Bronchial epithelial cell (primary cell): ENCODE results near the gene MAMSTR. TPM values are rescaled to one million over a fixed set of nuclear protein-coding genes. Genes with fewer than 3 reads are reported as not detected.
A peak's percentile ranks its signal among the peaks of the same experiment; 100 is the strongest.

Source experiments
- DNase-seq: peaks from one replicate; pipeline ENCODE4 v3.0.0-alpha.2; 2010; ENCODE audit warnings: low read depth
- FAIRE-seq: peaks from 2 replicates; lab custom pipeline; 2011; peaks lifted over from hg19 to GRCh38; lab: Jason Lieb, UNC
- H3K27me3 ChIP-seq: 2 replicates; pipeline ENCODE4 v1.5.1; 2011; ENCODE audit warnings: low read length; ENCODE audit not compliant: control insufficient read depth, insufficient read depth
- H3K36me3 ChIP-seq: 2 replicates; pipeline ENCODE4 v1.5.1; 2011; ENCODE audit warnings: low read length; ENCODE audit not compliant: control insufficient read depth, insufficient read depth
- H3K4me3 ChIP-seq: 2 replicates; pipeline ENCODE4 v1.5.1; 2011; ENCODE audit warnings: mild to moderate bottlenecking, low read depth, low read length, control low read depth
- total RNA-seq: library from RNA; depleted of rRNA; stranded (reverse); fragments of >200 nt; gene quantifications from 2 replicates; pipeline ENCODE4 v1.2.1, GENCODE V29; 2014
- TF ChIP-seq, protein P1 (sequence below): IDR thresholded peaks from 2 replicates; pipeline ENCODE4 v1.5.1; 2011; ENCODE audit warnings: mild to moderate bottlenecking, moderate library complexity, low read length, control low read depth, inconsistent platforms; ENCODE audit not compliant: insufficient read depth, severe bottlenecking

The MAMSTR gene
- total RNA-seq, 1 donor from 2014 or later: 0.26 TPM

DNA sequence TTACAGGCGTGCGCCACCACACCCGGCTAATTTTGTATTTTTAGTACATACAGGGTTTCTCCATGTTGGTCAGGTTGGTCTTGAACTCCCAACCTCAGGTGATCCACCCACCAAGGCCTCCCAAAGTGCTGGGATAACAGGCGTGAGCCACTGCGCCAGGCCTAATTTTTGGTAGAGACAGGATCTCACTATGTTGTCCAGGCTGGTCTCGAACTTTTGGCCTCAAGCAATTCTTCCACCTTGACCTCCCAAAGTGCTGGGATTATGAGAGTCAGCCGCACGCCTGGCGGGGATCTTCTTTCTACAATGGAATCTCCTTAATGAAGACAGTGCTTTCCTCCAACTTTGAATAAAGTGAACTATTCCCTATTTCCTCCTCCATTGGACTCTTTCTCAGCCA, 15.1 kb upstream of the MAMSTR start:
- FAIRE-seq: no peak
- no peaks in the 10 kb centered on the region for H3K27me3 ChIP-seq
- no peaks in the 10 kb centered on the region for H3K36me3 ChIP-seq
- TF ChIP-seq, protein P1, sequence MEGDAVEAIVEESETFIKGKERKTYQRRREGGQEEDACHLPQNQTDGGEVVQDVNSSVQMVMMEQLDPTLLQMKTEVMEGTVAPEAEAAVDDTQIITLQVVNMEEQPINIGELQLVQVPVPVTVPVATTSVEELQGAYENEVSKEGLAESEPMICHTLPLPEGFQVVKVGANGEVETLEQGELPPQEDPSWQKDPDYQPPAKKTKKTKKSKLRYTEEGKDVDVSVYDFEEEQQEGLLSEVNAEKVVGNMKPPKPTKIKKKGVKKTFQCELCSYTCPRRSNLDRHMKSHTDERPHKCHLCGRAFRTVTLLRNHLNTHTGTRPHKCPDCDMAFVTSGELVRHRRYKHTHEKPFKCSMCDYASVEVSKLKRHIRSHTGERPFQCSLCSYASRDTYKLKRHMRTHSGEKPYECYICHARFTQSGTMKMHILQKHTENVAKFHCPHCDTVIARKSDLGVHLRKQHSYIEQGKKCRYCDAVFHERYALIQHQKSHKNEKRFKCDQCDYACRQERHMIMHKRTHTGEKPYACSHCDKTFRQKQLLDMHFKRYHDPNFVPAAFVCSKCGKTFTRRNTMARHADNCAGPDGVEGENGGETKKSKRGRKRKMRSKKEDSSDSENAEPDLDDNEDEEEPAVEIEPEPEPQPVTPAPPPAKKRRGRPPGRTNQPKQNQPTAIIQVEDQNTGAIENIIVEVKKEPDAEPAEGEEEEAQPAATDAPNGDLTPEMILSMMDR: no peak
- DNase-seq: no peak
- no peak overlapping the region for H3K4me3 ChIP-seq

DNA sequence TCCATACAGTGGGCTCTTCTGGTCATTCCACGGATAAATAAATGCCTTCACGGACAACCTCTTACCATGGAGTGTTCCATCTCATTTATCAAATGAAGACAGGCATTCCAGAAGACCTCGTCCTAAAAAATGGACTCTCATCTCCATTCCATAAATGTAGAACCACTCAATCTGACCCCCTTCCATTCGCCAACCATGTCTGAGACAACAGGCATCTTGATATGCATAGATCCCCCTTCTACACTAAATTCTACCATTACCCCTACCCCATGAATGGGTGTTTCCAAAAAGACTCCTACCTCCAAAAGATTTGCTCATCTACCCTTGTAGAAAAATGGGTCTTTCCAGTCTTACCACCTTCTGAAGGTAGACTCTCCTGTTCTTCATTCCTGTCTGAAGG, 11.9 kb upstream of the MAMSTR start:
- Histone ChIP-seq H3K36me3 (no peaks in the 10 kb centered on the region), H3K27me3 (no peaks in the 10 kb centered on the region), H3K4me3 (no peak overlapping the region)
- FAIRE-seq: peak; percentile 58
- TF ChIP-seq, protein P1: no peak
- no peak for DNase-seq

DNA sequence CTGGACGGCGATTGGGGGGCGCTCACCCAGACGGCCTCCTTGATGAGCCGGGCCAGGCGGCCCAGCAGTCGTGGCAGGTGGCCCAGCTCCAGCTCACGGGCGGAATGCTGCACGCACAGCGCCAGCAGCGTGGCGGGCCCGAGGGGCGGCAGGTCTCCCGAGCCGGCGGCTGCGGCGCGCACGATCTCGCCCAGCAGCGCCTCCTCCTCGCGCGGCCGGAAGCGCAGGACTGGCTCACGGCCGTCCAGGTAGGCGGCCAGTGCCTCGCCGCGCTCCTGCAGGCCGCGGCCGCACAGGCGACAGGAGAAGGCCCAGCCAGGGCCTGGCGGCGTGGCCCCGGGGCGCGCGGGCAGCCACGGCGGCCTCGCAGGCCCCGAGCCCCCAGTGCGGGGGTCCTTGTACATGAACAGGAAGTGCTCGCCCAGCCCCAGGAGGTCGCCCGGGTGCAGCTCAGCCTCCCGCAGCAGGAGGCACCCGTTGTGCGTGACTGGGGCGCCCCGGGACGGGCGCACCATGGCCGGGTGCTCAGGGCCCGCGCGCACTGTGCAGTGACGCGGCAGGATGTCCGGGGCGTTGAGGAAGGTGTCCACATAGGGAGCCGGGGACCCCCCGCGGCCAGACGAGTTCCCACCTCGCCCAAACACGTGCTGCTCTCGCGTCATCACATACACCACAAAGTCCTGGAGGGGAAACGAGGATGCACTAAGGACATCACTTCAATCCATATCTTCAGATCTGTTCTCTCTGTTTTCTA, 9.6 kb upstream of the MAMSTR start:
- Histone ChIP-seq H3K36me3 (no peaks in the 10 kb centered on the region), H3K27me3 (no peaks in the 10 kb centered on the region), H3K4me3 (peak overlapping the region; percentile 29)
- FAIRE-seq (no peak), DNase-seq (no peak)
- TF ChIP-seq, protein P1: no peak

DNA sequence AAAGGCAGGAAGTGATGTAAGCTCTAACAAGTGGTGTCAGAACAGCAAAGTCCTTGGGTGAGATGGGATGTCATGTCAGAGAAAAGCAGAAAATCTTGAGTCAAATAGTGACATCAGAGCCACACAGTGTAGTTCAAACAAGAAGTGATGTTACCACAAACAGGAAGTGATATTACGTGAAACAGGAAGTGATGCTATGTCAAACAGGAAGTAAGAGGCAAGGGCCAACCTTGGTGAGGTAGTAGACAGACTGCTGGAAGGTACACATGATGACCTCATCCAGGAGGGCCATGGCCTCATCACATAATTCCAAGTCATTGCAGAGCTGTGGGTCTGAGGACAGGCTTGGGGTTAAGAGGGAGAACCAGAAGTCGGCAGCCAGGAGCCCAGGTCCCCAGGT, 7.0 kb upstream of the MAMSTR start:
- Histone ChIP-seq H3K36me3 (no peaks in the 10 kb centered on the region), H3K4me3 (no peak overlapping the region), H3K27me3 (no peaks in the 10 kb centered on the region)
- TF ChIP-seq, protein P1: no peak
- DNase-seq (no peak), FAIRE-seq (no peak)

DNA sequence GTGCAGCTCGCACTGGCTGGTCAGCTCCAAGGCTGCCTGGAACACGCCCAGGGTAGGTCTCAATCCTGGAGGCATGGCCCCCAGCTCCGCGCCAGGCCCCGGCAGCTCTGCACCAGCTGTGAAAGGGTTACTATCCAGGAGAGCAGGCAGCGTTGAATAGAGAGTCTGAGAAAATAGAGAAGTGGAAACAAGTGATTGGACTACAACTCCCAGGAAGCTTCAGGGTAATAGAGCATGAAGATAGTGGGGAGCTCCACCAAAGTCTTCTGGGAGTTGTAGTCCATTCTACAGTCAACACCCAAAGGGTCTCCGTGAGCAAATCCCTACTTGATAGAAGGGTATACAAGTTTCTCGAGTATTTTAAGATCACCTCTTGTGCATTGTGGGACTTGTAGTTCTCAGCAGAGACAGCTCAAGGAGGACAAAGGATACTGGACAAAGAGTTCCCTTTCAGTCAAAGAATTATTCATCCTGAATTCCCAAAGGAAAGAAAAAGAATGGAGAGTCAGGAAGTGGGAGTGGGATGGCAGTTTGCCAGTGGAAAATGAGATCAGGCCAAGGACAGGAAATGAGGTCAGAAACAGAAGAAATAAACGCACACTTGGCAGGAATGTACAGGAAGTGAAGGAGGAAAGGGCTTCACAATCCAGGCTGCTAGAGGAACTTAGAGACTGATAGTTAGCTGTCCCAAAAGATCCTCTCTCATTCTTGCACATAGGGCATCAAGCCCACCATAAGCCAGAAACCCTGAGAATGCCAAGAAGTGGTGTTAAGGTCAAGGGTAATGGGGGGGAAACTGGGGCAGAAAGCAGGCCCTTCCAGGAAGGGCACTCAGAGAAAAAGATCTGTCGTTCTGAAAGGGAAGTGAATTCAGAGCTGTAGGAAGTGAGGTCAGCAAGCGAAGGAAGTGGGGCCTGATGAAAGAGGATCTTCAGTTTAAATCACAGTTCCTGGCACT, 5.5 kb upstream of the MAMSTR start:
- TF ChIP-seq, protein P1: no peak
- FAIRE-seq (no peak), DNase-seq (peak; percentile 91)
- Histone ChIP-seq H3K36me3 (no peaks in the 10 kb centered on the region), H3K27me3 (no peaks in the 10 kb centered on the region), H3K4me3 (no peak overlapping the region)
